GM06990 (cell line): ENCODE results near the gene BTG2.
"Not testable (repeated sequence)": the region's sequence is repeated elsewhere in the genome, so short reads cannot be mapped to it uniquely, and the experiment has no call there.

ENCODE experiments used
- DNase-seq: peaks from one replicate; pipeline ENCODE4 v3.0.0-alpha.2; 2011; ENCODE audit not compliant: insufficient read length; ENCODE audit errors: extremely low read depth
- H3K27me3 ChIP-seq: replicated peaks from 2 replicates; pipeline ENCODE4 v1.6.0; 2011; ENCODE audit warnings: low read length; ENCODE audit not compliant: control insufficient read depth, insufficient read depth
- H3K36me3 ChIP-seq: 2 replicates; pipeline ENCODE4 v1.5.1; 2011; ENCODE audit warnings: low read length; ENCODE audit not compliant: control insufficient read depth, insufficient read depth
- H3K4me3 ChIP-seq: replicated peaks from 2 replicates; pipeline ENCODE4 v1.5.1; 2011; ENCODE audit warnings: low read depth, mild to moderate bottlenecking, control low read depth, low read length
- TF ChIP-seq, protein P1 (sequence below): IDR thresholded peaks from 2 replicates; pipeline ENCODE4 v1.5.1; 2011; ENCODE audit warnings: low read length, control low read depth, mild to moderate bottlenecking, inconsistent platforms; ENCODE audit not compliant: insufficient read depth, poor library complexity, severe bottlenecking

Gene BTG2, protein sequence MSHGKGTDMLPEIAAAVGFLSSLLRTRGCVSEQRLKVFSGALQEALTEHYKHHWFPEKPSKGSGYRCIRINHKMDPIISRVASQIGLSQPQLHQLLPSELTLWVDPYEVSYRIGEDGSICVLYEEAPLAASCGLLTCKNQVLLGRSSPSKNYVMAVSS

DNA sequence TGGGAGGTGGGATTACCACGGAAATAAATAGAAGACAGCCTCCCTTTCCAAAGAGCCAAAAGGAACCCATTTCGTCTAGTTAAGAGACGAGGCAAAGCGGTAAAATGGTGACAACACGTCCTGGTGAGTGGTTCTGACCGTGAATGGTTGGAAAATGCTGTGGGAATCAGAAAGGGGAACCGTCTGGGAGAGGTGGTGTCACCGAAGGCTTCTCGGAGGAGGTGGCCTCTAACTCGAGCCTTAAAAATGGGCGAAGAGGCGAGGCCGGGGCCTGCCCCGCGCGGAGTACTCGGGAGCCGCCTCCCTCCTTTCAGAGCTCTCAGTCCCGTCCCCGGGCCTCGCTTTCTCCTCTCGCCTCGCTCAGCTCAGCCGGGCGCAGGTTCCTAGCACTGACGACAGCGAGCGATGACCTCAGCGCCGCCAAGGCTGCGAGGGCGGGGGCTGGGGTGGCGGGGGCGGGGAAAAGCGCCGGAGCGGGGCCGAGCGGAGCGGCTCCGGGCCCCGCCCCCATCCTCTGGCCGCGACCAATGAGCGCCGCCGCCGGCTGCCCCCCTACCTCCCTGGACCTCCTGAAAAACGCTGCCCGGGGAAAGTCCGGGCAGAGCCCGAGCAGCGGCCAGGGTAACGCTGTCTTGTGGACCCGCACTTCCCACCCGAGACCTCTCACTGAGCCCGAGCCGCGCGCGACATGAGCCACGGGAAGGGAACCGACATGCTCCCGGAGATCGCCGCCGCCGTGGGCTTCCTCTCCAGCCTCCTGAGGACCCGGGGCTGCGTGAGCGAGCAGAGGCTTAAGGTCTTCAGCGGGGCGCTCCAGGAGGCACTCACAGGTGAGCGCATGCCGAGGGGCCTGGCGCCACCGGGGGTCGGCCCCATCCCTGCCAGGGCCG is at the start of gene BTG2:
TSS of gene BTG2 (plus strand) at position 601 of the 890 bp plus-strand sequence. CDS start at position 689, 88 bp downstream.
- TF ChIP-seq, protein P1, sequence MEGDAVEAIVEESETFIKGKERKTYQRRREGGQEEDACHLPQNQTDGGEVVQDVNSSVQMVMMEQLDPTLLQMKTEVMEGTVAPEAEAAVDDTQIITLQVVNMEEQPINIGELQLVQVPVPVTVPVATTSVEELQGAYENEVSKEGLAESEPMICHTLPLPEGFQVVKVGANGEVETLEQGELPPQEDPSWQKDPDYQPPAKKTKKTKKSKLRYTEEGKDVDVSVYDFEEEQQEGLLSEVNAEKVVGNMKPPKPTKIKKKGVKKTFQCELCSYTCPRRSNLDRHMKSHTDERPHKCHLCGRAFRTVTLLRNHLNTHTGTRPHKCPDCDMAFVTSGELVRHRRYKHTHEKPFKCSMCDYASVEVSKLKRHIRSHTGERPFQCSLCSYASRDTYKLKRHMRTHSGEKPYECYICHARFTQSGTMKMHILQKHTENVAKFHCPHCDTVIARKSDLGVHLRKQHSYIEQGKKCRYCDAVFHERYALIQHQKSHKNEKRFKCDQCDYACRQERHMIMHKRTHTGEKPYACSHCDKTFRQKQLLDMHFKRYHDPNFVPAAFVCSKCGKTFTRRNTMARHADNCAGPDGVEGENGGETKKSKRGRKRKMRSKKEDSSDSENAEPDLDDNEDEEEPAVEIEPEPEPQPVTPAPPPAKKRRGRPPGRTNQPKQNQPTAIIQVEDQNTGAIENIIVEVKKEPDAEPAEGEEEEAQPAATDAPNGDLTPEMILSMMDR: no peak
- Histone ChIP-seq H3K4me3 (peak within 1 kb of the TSS; percentile 98), H3K36me3 (peaks cover 25% of the 10 kb centered on the region), H3K27me3 (no peaks in the 10 kb centered on the region)
- peak; percentile 94 for DNase-seq

DNA sequence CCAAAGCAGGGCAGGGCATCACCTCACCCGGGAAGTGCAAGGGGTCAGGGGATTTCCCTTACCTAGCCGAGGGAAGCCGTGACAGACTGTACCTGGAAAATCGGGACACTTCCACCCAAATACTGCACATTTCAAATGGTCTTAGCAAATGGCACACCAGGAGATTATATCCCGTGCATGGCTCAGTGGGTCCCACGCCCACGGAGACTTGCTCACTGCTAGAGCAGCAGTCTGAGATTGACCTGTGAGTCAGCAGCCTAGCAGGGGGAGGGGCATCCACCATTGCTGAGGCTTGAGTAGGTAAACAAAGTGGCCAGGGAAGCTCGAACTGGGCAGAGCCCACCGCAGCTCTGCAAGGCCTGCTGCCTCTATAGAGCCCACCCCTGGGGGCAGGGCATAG is 48.7 kb upstream of the BTG2 start:
- DNase-seq, H3K27me3 ChIP-seq, H3K4me3 ChIP-seq, H3K36me3 ChIP-seq: not testable (repeated sequence)

DNA sequence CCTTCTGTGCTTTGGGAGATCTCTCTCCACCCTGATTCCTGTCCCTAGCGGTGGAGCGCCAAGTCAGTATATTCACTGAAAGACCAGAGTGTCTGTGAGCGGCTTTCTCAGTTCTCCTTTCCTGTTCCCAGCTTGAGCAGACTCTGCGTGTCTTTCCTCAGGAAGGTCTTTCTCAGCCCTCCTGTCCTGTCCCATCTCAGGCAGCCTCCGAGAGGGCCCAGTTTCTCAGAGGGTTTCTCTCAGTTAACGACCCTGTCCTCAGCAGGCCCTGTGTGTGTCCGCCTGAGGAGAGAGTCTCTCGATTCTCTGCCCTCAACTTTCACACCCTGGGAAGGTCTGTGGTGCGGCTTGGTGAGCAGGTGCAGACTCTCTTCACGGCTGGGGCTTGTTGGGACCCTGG is 41.8 kb upstream of the BTG2 start:
- TF ChIP-seq, protein P1: peak; percentile 17
- Histone ChIP-seq H3K4me3 (no peak overlapping the region), H3K27me3 (no peaks in the 10 kb centered on the region), H3K36me3 (no peaks in the 10 kb centered on the region)
- DNase-seq: no peak

DNA sequence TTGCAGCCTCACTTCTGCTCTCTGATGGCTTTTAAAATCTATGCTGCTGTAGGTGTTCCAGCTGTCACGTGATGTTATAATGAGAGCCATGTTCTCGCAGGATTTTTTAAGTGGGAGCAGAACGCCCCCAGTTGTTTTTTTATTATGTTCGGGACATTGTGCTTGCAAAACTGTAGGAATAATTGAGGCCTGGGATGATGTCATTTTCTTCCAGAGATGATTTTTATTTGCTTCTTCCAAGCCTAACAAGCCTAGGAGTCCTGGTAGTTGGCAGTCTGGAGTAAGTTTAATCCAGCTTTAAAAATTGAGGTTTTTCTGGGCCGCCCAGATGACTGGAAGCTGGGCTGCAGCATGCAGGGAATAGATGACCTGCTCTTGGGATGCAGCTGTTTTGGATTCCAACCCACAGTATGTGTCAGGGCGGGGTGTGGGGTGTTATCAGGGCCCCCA is 41.2 kb upstream of the BTG2 start:
- H3K4me3 ChIP-seq: no peak overlapping the region
- H3K27me3 ChIP-seq: no peaks in the 10 kb centered on the region
- no peak for DNase-seq
- TF ChIP-seq, protein P1: no peak
- no peaks in the 10 kb centered on the region for H3K36me3 ChIP-seq

DNA sequence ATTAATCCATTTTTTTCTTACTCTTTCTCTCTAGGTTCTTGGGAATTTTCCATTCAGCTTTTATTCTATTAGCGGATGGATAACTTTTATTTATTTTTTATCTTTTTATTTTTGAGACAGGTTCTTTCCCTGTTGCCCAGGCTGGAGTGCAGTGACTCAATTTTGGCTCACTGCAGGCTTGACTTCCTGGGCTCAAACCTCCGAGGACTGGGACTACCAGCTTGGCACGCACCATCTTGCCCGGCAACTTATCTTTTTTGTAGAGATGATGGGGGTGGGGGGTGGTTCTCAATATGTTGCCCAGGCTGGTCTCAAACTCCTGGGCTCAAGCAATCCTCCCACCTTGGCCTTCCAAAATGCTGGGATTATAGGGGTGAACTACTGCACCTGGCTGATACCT is 39.8 kb upstream of the BTG2 start:
- peaks cover 2% of the 10 kb centered on the region for H3K36me3 ChIP-seq
- TF ChIP-seq, protein P1: no peak
- no peak for DNase-seq
- no peaks in the 10 kb centered on the region for H3K27me3 ChIP-seq
- H3K4me3 ChIP-seq: no peak overlapping the region

DNA sequence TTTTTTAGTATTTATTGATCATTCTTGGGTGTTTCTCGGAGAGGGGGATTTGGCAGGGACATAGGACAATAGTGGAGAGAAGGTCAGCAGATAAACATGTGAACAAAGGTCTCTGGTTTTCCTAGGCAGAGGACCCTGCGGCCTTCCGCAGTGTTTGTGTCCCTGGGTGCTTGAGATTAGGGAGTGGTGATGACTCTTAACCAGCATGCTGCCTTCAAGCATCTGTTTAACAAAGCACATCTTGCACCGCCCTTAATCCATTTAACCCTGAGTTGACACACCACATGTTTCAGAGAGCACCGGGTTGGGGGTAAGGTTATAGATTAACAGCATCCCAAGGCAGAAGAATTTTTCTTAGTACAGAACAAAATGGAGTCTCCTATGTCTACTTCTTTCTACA is 39.2 kb upstream of the BTG2 start:
- not testable (repeated sequence) for H3K4me3 ChIP-seq, H3K36me3 ChIP-seq, DNase-seq, H3K27me3 ChIP-seq
